Measurements from ENCODE around the gene TRIOBP.

Gene TRIOBP

GRCh38 chr22:37659897-37660708, 36.7 kb upstream of the TRIOBP start:
- CTCF ChIA-PET: interaction anchor here (0.5 to 7.0 kb wide), 11 partner anchors 12 to 156 kb away, joined by 3 to 138 read pairs (median 5); partner anchors contain the start of gene LGALS1
- peak overlapping the region; percentile 90; the same call in 1 of the 2 replicates for H3K27ac ChIP-seq (ENCODE audit: extremely low read depth, low read depth, low read length)

More at GRCh38 chr22:37659897-37660708, 36.7 kb upstream of the TRIOBP start:
- peaks cover 3 to 14% of the 10 kb centered on the region in 2 experiments; a peak in 2 of 3 replicates for H3K36me3 ChIP-seq (ENCODE audit: control insufficient read depth in 2 of 2, insufficient read depth in 1 of 2, low read length in 2 of 2)
- H3K9me3 ChIP-seq (ENCODE audit: control insufficient read depth, insufficient read depth, low read depth, low read length): no peaks in the 10 kb centered on the region
- POLR2A ChIA-PET: interaction anchor here (1.6 to 6.5 kb wide), 6 partner anchors 10 to 25 kb away, joined by 5 to 85 read pairs (median 58); partner anchors contain the start of genes LGALS1 and SH3BP1
- peaks cover 12% of the 10 kb centered on the region for H3K4me1 ChIP-seq (ENCODE audit: control insufficient read depth, insufficient read depth, low read length)
- TF ChIP-seq, protein P1, sequence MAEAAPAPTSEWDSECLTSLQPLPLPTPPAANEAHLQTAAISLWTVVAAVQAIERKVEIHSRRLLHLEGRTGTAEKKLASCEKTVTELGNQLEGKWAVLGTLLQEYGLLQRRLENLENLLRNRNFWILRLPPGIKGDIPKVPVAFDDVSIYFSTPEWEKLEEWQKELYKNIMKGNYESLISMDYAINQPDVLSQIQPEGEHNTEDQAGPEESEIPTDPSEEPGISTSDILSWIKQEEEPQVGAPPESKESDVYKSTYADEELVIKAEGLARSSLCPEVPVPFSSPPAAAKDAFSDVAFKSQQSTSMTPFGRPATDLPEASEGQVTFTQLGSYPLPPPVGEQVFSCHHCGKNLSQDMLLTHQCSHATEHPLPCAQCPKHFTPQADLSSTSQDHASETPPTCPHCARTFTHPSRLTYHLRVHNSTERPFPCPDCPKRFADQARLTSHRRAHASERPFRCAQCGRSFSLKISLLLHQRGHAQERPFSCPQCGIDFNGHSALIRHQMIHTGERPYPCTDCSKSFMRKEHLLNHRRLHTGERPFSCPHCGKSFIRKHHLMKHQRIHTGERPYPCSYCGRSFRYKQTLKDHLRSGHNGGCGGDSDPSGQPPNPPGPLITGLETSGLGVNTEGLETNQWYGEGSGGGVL (tag by site-specific recombination; IDR thresholded peaks at IDR 0.05): no peak
- TF ChIP-seq ZNF580 (tag by site-specific recombination; IDR thresholded peaks at IDR 0.05) (peak; percentile 75; the same call in 1 of the 2 replicates), BCL11A (tag by site-specific recombination; IDR thresholded peaks at IDR 0.05; ENCODE audit: low read depth) (peak; percentile 64), ZNF121 (tag by site-specific recombination; IDR thresholded peaks at IDR 0.05) (peak; percentile 89), ZSCAN30 (tag by site-specific recombination; IDR thresholded peaks at IDR 0.05) (peak; percentile 51; the same call in 1 of the 2 replicates), KLF9 (tag by site-specific recombination; IDR thresholded peaks at IDR 0.05; ENCODE audit: low read depth) (peak; percentile 23; the same call in 1 of the 2 replicates), ZNF544 (tag by site-specific recombination; IDR thresholded peaks at IDR 0.05) (no peak), KLF1 (tag by site-specific recombination; IDR thresholded peaks at IDR 0.05) (peak; percentile 33), ZNF24 (tag by site-specific recombination; IDR thresholded peaks at IDR 0.05) (0 out of 2 replicates have a peak, but pooled peaks have one; percentile 34), HIC1 (tag by site-specific recombination; IDR thresholded peaks at IDR 0.05) (peak; percentile 63; the same call in 1 of the 2 replicates)
- TF ChIP-seq, protein P2, sequence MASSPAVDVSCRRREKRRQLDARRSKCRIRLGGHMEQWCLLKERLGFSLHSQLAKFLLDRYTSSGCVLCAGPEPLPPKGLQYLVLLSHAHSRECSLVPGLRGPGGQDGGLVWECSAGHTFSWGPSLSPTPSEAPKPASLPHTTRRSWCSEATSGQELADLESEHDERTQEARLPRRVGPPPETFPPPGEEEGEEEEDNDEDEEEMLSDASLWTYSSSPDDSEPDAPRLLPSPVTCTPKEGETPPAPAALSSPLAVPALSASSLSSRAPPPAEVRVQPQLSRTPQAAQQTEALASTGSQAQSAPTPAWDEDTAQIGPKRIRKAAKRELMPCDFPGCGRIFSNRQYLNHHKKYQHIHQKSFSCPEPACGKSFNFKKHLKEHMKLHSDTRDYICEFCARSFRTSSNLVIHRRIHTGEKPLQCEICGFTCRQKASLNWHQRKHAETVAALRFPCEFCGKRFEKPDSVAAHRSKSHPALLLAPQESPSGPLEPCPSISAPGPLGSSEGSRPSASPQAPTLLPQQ (tag by site-specific recombination; IDR thresholded peaks at IDR 0.05): peak; percentile 13; the same call in 1 of the 2 replicates
- TF ChIP-seq, protein P3, sequence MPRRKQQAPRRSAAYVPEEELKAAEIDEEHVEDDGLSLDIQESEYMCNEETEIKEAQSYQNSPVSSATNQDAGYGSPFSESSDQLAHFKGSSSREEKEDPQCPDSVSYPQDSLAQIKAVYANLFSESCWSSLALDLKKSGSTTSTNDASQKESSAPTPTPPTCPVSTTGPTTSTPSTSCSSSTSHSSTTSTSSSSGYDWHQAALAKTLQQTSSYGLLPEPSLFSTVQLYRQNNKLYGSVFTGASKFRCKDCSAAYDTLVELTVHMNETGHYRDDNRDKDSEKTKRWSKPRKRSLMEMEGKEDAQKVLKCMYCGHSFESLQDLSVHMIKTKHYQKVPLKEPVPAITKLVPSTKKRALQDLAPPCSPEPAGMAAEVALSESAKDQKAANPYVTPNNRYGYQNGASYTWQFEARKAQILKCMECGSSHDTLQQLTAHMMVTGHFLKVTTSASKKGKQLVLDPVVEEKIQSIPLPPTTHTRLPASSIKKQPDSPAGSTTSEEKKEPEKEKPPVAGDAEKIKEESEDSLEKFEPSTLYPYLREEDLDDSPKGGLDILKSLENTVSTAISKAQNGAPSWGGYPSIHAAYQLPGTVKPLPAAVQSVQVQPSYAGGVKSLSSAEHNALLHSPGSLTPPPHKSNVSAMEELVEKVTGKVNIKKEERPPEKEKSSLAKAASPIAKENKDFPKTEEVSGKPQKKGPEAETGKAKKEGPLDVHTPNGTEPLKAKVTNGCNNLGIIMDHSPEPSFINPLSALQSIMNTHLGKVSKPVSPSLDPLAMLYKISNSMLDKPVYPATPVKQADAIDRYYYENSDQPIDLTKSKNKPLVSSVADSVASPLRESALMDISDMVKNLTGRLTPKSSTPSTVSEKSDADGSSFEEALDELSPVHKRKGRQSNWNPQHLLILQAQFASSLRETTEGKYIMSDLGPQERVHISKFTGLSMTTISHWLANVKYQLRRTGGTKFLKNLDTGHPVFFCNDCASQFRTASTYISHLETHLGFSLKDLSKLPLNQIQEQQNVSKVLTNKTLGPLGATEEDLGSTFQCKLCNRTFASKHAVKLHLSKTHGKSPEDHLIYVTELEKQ (tag by site-specific recombination; IDR thresholded peaks at IDR 0.05; ENCODE audit: borderline replicate concordance): no peak
- TF ChIP-seq, protein P4, sequence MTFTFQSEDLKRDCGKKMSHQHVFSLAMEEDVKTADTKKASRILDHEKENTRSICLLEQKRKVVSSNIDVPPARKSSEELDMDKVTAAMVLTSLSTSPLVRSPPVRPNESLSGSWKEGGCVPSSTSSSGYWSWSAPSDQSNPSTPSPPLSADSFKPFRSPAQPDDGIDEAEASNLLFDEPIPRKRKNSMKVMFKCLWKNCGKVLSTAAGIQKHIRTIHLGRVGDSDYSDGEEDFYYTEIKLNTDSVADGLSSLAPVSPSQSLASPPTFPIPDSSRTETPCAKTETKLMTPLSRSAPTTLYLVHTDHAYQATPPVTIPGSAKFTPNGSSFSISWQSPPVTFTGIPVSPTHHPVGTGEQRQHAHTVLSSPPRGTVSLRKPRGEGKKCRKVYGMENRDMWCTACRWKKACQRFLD (tag by site-specific recombination; IDR thresholded peaks at IDR 0.05): no peak
- H3K4me3 ChIP-seq (ENCODE audit: low read depth, low read length): peak overlapping the region; percentile 85

Measured in HEK293 (cell line).